Stromal cell of bone marrow (primary cell): ENCODE results near the gene RNASE9.
"Not testable (repeated sequence)": the region's sequence is repeated elsewhere in the genome, so short reads cannot be mapped to it uniquely, and the experiment has no call there.

Experiments
- DNase-seq: peaks from one replicate; pipeline ENCODE4 v3.0.0-alpha.2; 2012; ENCODE audit warnings: low read depth

RNASE9 gene

DNA sequence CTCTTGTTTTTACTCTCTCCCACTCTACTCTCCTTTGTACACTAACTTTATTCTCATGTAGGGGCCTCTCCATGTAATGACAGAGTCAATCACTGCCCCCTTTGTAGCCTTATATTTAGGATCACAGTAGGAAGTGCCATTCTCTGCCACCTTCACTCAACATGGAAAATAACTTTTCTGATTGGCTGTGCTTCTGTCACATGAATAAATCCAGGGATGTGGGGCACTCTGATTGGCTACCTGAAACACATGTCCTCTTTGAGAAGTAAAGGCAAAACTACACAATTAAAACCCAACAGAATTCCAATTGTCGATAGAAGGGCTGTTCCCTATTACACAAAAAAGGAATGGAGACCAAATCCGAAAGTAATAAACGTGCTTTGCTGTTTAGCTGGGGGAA lies at the start of gene RNASE9:
RNASE9 (minus strand) TSS at position 87 of the 400 bp plus-strand sequence.
- no peak for DNase-seq

DNA sequence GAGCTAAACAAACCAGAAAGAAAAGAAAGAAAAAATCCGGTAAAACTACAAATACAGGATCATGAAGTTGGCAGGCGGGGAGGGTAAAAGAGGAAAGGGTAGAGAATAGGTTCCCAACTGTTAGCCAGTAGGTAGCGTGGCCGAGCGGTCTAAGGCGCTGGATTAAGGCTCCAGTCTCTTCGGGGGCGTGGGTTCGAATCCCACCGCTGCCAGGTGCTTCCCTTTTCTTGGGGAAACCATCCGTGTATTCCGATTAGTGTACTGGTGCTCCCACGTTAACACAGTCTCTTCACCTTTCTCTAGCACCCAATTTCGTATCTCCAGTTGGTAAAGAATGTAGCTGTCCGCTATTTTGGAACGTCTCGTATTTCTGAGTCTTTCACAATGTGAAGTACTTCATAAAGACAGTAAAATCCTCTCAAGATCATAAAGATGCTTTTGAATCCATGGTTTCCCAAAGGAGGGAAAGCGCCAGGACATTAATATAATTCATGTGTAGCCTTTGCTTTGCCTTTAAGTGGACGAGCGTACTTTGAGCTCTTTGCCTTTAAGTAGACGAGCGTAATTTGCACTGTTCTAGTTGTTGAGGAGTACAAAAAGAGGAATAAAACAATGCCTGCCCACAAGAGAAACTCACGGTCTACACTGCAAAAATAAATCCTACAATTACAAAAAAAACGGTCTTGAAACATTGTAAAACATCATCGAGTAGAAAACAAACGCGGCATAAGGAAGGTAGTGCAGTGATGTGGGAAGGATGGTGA lies 49.3 kb upstream of the RNASE9 start:
- peak; percentile 27 for DNase-seq

DNA sequence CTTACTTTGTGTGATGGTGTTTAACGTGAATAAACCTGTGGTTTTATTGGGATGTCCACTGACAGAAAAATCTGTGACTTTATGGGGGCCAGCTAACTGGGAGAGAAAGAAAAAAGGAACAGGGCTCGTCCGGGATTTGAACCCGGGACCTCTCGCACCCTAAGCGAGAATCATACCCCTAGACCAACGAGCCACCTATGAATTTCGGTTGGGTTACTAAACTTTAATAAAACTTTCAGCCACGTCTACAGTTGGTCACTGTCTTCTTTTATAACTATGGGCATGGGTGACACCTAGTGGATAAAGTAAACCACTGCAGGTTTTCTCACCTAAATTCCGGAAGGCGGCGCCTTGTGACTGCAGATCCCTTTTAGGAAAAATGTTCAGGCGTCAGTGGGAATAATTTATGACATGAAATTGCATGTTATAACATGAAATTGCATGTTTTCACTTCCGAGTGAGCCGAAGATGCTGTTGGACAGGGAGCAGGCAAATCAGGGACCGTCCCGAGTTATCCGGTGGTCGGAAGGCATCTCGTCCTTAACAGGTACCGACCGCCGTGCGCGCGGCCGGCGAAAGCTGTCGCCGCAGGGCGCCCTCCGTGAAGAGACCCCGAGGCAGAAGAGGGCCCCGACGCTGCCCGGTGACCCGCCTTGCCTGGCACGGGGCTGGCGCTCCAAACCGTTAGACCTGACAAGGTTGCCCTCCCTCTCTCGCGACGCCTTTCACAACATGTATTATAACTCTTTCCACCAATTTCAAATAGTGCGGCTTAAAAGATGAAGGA lies 48.6 kb upstream of the RNASE9 start:
- peak; percentile 78 for DNase-seq

DNA sequence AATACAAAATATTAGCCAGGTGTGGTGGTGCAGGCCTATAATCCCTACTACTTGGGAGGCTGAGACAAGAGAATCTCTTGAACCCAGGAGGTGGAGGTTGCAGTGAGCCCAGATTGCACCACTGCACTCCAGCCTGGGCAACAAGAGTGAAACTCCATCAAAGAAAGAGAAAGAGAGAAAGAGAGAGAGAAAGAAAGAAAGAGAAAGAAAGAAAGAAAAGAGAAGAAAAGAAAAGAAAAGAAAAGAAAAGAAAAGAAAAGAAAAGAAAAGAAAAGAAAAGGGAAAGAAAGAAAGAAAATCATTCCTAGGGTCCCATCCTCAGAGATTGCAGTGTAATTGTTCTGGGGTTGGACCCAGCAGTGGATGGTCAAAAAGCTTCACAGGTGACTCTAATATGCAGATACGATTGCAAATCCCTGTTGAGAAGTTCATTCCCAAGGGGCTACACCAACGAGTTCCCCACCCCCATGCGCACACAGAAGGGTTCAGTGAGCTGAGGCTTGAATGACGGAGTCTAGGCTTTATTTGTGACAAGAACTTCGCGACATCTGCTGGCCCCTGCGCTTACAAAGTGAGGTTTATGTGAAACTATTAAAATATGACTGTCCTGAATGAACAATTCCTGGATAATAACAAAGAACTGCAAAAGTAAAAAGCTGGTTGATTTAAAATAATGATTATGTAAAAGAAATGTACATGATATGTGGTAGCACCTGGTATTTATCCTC lies 47.7 kb upstream of the RNASE9 start:
- no peak for DNase-seq

DNA sequence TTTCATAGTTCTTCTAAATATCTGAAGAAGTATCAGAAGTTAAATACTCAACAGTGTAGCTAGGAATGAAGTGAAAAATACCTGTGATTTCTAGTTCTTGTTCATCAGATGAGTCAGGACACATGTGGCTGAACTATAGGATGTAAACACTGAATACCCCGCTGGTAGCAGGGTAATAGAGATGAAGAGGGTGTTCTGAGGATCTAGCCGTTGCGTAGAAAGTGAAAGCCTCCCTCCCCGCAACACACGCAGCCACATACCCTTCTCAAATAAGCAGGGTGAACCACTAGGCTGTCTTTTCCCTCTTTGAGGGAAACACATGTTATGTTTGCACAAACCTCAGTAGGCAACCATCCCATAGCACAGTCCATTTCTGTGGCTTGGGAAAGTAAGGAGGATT lies 46.8 kb upstream of the RNASE9 start:
- DNase-seq = no peak

DNA sequence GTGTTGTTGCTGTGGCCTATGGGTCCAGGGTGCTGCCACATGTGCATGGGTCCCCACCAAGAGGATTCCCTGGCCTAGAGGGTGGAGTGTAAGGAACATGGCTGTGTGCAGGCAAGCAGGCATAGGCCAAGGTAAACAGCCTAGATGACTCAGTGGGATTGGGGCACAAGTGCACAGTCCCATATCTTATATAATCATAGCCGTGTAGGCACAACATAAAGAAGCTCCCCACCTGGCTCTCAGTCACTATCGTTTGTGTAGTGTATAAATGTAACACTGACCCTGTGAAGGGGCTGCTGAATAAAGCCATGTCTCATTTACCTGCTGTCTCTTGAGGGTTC lies 46.0 kb upstream of the RNASE9 start:
- DNase-seq = no peak

DNA sequence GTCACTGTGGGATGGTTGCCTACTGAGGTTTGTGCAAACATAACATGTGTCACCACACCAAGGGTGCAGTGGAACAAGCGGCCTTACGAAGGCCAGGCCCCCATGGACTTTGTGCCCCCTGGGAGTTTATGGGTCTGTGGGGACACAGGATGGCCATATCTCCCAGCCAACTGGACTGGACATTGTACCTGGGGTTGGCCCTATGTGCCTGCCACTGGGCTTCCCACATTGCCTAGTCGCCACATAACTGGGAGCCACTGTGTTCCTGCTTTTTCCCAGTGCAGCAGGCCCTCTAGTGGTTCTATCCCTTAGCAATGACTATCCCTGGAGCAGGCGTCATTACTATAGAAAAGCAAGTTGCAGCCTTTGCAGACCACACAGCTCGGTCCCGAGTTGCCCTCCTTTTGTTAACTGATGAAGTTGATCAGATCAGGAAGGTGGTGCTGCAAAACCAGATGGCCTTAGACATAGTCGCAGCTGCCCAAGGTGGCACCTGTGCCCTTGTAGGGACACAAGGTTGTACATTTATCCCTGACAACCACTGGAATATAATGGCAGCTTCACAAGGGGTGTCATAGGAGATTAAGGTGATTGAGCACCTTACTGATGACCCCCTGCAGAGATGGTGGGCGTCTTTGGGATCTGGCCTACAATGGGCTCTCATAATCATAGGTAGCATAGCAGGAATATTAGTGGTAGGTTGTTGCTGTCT lies 45.5 kb upstream of the RNASE9 start:
- no peak for DNase-seq

DNA sequence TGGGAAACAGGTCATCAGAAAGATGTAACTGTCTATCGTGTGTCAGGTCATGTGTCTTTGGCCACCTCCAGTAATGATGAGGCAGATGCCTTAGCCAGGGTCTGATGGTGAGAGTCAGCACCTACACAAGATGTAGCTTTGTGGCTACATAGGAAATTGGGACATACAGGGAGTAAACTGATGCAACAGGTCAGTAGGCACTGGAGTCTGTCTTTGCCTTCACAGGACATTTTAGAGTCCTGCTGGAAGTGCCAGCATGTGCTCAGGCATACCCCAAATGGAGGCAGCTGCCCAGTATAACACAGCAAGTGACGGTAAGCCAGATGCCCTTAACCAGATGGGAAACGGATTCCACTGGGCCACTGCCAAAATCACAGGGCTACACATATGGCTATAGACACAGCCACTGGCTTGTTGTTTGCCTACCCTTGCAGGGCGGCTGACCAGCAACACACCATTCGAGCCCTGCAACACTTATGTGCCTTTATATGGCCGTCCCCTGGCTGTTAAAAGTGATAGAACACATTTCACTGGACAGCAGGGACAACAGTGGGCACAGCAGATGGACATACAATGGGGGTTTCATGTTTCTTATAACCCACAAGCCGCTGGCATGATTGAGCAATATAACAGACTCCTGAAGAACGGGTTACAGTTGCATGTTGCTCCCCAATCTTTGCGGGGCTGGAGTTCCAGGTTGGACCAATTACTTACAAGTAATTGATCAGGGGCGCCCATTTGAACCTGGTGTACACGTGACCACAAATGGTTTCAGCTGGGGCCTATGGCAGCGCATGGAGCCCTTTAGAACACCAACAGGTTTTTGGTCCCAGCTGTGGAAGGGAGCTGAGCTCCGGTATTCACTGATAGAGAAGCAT lies 43.2 kb upstream of the RNASE9 start:
- no peak for DNase-seq

DNA sequence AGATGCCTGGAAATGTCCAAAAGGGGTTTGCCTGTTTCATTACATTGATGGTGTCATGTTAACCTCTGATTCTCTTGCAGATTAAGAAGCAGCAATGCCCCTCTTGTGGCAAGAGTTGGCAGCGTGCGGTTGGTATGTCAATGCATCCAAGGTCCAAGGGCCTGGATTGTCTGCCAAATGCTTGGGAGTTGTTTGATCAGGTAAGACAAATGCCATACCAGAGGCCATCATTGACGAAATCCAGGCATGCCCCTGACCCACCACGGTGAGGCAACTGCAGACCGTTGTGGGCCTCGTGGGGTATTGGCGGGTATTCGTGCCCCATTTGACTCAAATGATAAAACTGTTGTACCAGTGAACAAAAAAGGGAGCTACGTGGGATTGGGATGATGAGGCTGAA lies 41.7 kb upstream of the RNASE9 start:
- no peak for DNase-seq

DNA sequence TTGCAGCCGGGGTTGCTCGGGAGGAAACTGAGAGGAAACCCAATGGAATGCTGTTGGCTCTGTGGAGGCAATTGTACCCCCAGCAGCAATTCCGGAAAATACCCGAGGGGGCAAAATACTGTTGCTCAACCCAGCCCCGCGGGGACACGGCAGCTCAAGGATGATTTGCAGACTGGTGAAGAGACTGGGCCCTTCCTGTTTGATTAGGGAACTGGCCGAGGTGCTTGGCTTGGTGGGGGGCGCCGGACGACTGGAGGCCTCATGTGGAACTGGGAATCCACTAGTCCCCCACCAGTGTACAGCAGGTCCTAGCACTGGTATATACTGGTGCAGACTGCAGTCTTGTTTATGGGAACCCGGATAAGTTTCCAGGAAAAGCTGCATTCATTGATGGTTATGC lies 40.7 kb upstream of the RNASE9 start:
- no peak for DNase-seq

DNA sequence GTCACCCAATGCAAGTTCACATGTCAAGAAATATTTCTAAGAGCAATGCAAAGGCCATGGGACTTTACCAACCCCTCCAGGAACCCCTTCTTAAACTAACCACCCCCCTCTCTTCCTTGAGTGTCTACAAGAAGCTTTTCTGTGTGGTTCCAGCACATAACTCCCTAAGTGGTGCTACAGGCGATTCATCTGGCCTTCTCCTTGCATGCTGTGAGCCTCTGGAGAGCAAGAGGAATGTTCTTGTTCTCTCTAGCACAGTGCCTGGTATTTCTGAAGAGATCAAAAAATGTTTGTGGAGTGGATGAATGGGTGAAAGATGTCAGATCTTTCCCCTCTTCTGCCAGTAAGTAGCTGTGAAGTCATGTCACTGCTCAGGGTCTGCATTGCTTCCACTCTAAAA lies 36.3 kb upstream of the RNASE9 start:
- no peak for DNase-seq

DNA sequence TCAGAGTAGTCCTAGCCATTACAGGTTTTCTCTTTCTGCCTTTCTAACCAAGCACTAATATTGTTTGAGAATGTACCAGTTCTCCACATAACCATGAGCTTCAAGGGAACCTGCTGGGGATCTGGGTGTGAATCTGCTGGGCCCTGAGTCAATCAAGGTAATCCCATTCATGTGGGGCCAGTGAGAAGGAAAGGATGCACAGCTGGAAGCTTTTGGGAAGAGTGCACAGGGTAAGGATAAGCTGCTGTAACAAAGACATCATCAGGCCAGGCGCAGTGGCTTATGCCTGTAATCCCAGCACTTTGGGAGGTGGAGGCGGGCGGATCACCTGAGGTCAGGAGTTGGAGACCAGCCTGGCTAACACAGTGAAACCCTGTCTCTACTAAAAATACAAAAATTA lies 34.9 kb upstream of the RNASE9 start:
- not testable (repeated sequence) for DNase-seq

DNA sequence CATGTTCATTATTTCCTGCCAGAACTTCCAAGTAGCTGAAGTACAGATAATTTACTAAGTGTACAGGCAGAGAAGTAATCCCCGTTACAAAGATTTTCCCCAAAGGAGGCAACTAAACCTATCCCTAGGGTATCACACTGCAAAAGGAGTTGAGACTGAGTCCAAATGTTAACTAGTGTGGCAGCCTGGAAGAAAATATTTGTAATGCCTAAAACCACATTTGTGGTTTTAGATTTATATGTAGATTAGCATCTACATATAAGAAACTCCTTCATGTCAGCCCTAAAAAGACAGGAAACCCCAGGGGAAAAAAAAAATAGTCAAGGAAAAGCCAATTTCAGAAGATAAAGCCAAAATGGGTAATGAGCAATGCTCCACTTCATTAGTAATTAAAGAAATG lies 31.7 kb upstream of the RNASE9 start:
- no peak for DNase-seq

DNA sequence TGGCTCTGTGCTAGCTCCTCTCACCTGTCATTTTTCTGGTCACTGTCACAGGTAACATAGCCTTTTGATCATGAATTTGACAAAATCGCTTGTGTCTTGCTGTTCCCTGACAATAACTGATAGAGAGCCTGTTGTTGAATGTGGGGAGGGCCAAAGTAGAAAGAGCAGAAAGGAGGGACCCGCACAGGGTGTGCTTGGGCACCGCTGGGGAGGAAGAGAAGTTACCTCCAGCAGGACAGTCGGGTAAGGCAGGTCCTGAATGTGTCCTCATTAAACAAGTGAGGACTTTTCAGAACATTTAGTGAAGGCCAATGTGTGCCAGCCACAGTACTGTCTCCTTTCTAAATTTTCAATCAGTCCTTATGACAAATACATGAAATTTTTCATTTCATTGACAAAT lies 30.4 kb upstream of the RNASE9 start, which contains the start of gene RNASE12:
RNASE12 (minus strand) TSS at position 142 of the 400 bp plus-strand sequence. CDS start 653 bp downstream, outside the sequence.
- DNase-seq = no peak

DNA sequence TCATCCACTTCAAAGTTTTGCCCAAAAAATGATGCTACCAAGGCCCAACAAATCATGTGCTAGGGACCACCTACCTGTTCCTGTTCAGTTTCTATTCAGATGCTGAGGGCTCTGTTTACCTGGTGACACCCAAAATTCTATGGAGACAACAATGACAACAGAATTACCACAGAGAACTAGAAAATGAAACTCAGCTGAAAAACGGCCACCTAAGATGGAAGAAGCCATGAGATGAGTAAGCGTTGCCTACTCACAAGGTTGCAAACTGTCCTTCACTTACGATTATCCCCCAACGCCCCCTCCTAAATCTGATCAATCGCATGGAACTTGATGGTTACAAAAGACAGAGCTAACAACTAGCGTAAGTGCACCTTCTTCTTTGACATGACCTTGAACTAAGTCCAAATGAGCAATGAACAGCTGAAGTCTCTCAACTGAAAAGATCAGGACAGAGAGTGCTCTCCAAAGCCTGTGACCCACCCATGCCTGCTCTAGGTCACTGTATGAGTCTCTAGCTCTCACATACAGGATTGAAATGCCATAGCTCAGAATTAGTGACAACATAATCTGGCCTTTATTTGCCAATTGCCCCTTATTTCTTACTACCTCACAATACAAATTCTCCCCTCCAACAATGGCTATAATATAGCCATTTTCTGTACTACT lies 26.8 kb upstream of the RNASE9 start, which contains the start of gene RNASE11:
RNASE11 (minus strand) TSS at position 513 of the 666 bp plus-strand sequence.
- DNase-seq = no peak

DNA sequence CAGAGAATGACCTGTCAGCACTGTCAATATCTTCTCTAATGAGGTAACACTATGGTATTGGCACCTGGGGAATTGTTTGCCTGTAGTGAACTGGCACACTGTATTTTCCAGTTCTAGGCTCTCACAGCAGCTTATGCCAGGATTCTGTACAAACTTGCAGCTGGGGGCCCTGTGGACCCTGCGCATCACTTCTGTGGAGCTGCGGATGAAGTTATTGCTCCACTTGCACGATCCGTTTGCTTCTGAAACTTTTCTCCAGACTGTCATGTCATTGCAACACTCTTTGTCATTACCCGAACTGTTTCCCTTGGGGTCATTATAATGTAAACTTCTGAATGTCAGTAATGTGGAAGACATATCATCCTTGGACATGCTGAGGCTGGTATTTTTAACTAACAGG lies 23.1 kb upstream of the RNASE9 start:
- DNase-seq = no peak

DNA sequence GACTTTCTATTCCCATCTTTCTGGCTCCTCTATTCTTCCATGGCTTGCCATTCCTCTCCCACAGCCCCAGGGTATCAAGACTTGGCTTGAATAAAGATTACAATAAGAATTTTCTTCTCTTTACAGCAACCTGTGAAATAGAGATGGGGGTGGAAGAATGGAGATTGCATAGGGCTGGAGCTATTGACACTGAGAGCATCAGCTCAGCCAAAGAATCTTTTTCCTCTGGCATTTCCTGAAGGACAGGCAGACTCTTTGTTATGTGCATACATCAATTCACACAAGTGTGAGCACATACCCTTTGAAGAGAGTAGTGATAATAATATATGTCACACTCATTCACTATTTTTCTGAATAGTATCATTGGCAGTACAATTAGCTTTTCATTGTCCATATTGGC lies 22.3 kb upstream of the RNASE9 start:
- no peak for DNase-seq

DNA sequence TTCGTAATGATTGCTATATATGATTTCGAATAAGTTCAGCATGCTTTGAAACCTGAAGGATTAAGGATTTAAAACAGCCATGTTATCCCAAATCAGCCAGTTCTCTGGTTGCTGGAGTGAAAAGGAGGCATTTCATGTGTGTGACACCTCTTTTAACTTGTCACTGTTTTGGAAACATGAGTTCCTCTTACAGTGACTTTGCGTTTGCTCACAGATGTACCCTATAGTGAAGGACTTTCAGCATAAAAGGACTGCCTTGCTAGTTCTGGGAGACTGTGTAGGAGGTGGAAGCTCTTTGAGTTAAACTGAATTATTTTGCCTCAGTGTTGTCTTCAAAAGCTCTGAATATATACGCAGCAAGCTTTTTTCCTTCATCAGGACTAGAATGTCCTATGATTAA lies 19.4 kb upstream of the RNASE9 start:
- DNase-seq = no peak

DNA sequence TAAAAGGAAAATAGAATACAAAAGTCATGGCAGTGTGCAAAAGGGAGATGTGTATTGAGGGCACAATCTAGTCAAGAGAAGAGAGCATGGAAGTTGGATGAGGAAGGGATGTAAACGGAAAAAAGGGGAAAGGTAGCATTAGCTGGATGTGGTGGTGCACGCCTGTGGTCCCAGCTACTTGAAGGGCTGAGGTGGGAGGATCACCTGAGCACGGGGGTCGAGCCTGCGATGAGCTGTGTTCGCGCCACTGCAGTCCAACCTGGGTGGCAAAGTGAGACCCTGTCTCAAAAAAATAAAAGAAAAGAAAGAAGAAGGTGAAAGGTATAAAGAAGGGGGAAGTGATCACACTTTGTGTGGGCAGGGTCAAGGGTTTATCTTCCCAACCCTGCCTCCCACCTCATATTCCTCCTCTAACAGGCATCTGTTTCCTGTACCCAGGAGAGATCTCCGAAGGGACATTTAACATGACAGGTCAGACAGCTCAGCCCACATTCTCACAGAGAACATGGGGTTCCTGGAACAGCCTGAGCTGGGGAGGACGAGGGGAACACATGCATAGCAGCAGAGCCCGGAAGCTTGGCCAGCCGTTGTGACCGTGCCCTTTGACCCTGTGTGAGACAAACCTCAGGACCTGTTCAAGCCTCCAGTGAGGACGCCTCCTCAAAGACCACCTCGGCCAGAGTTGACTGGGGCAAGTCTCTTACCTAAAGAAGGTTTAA lies 18.1 kb upstream of the RNASE9 start:
- DNase-seq = no peak

DNA sequence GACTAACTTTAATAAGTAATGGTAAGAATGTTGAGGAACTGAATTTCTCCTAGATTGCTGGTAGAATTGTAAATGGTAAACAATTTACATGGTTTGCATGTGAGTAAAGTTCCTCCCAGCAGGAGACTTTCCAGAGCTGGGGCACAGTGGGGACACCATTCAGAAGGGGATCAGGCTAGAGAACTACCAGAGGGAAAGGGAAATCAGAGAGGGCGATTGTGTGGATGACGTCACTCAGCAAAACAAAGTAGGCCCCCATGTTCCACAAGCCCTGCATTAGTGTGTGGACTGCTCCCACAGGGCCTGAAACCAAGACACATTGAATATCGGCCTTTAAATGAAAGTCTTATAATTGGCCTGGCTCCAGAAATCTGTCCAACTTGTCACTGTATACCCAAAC lies 17.5 kb upstream of the RNASE9 start:
- no peak for DNase-seq
